Lung (tissue), 5 donors: Measurements from ENCODE around the gene ZNF112. TPM values are rescaled to one million over a fixed set of nuclear protein-coding genes. Genes with fewer than 3 reads are reported as not detected.

Experiments used
- polyA plus RNA-seq, 2 donors: library from polyadenylated mRNA; stranded (reverse); fragments of 200-250 nt; gene quantifications; one replicate each; pipeline ENCODE4 v1.2.1, GENCODE V29; 2013
- small RNA-seq: library from RNA; depleted of rRNA; stranded (forward); fragments of <200 nt; gene quantifications from one replicate; pipeline ENCODE3, GENCODE V24; 2014; ENCODE audit warnings: low replicate concordance
- total RNA-seq, 2 donors: library from RNA; depleted of rRNA in 1 of 2; stranded (reverse); fragments of >200 nt in 1 of 2; gene quantifications; one replicate each; pipeline ENCODE4 v1.2.1, GENCODE V29; 2014 to 2021
- donor health status: Bipolar disorder and iron deficiency.
- donor health status: healthy.
- donor health status: DM: yes; HTN: yes; CAD: no.

The ZNF112 gene
- total and polyA plus RNA-seq, 4 donors = 1.0 to 11.3 (median 2.6) TPM

Small RNA genes within 50 kb of the gene (small RNA-seq; reads per million reads assigned to genes)
- gene NDUFA3P1 = not detected

Other genes with a start within 250 kb of the ZNF112 start
- gene ZNF225, start 243.3 kb downstream of the ZNF112 start, total RNA-seq = 1 to 10 TPM; 3.6 to 9.8 TPM
- gene ZNF225, start 243.3 kb downstream of the ZNF112 start, polyA plus RNA-seq = 1 to 10 TPM; 1.4 TPM
- 10 to 100 TPM in 1 of 2 donors, 1 to 10 TPM in 1; 9.7 to 16.2 TPM for gene ZNF234, start 215.1 kb downstream of the ZNF112 start, total RNA-seq
- gene ZNF234, start 215.1 kb downstream of the ZNF112 start, polyA plus RNA-seq = 1 to 10 TPM; 2.6 to 3.2 TPM
- gene ZNF226, start 191.6 kb downstream of the ZNF112 start, total RNA-seq = 10 to 100 TPM; 18.4 to 34.4 TPM
- 10 to 100 TPM; 11.4 to 12.3 TPM for gene ZNF226, start 191.6 kb downstream of the ZNF112 start, polyA plus RNA-seq
- gene ZNF227, start 144.1 kb downstream of the ZNF112 start, total RNA-seq = 10 to 100 TPM; 15.1 to 41.5 TPM
- 1 to 10 TPM; 2.7 to 4.9 TPM for gene ZNF227, start 144.1 kb downstream of the ZNF112 start, polyA plus RNA-seq
- 1 to 10 TPM in 1 of 2 donors, under 1 TPM in 1; 0.40 to 2.5 TPM for gene ZNF233, start 96.8 kb downstream of the ZNF112 start, total RNA-seq
- gene ZNF233, start 96.8 kb downstream of the ZNF112 start, polyA plus RNA-seq = under 1 TPM; 0.10 to 0.32 TPM
- gene ZNF235, start 51.7 kb downstream of the ZNF112 start, total RNA-seq = 10 to 100 TPM in 1 of 2 donors, 1 to 10 TPM in 1; 4.7 to 18.9 TPM
- 1 to 10 TPM; 1.6 to 2.8 TPM for gene ZNF235, start 51.7 kb downstream of the ZNF112 start, polyA plus RNA-seq
- gene ZNF285, start 44.9 kb upstream of the ZNF112 start, total RNA-seq = 1 to 10 TPM; 1.4 to 6.4 TPM
- gene ZNF285, start 44.9 kb upstream of the ZNF112 start, polyA plus RNA-seq = under 1 TPM; 0.56 to 0.63 TPM
- 1 to 10 TPM; 4.1 to 7.0 TPM for gene ZNF229, start 91.8 kb upstream of the ZNF112 start, total RNA-seq
- gene ZNF229, start 91.8 kb upstream of the ZNF112 start, polyA plus RNA-seq = under 1 TPM; 0.49 to 0.81 TPM
- 10 to 100 TPM in 1 of 2 donors, 1 to 10 TPM in 1; 9.8 to 12.7 TPM for gene ZNF180, start 143.8 kb upstream of the ZNF112 start, total RNA-seq
- gene ZNF180, start 143.8 kb upstream of the ZNF112 start, polyA plus RNA-seq = 1 to 10 TPM; 3.0 to 4.0 TPM
- gene CEACAM20, start 173.0 kb upstream of the ZNF112 start, total RNA-seq = not detected
- gene CEACAM20, start 173.0 kb upstream of the ZNF112 start, polyA plus RNA-seq = not detected